Measurements from ENCODE around the gene CMPK2. TPM values are rescaled to one million over a fixed set of nuclear protein-coding genes. Genes with fewer than 3 reads are reported as not detected.

CMPK2 gene
- total and polyA plus RNA-seq, 9 of the 15 experiments (the other 6 are each of a cell fraction or from before 2014, with no cell fraction given): 2.6 to 10.5 (median 5.0) TPM

DNA sequence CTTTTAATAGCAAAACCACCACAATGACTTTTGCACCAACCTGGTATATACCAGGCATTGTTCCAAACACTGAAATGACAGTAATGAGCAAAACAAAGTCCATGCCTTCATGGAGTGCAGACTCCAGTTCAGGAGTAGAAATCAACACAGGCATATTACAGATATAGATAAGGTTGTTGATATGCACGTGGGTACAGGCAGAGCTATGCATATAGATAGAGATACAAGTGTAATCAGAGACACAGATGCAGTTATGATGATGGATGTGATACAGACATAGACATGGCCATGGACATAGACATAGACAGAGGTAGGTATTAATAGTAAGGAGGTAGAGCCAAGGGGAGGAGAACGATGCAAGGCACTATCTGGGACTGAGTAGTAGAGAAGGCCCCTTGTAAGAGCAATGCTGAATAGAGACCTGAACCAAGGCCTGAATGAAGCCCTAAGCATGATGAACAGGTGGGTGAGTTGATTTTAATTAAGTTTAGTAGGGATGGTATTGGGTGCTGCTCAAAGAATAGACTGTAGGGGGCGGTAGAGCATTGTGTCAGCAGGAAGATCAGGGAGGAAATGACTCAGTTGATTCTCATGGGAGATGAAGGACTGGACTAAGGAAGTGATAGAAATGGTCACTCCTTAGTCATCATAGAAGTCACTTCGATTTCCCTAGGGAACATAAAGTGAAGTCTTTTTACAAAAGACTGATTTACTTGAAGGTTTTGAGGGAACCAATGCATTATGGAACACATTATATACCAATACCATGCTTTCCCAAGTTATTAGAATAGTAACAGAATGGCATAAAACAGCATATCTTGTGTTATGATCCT, 39.4 kb downstream of the CMPK2 start (continued):
- TF ChIP-seq ZNF277 (CRISPR knock-in tag; IDR thresholded peaks at IDR 0.05; ENCODE audit: borderline replicate concordance): no peak
- 0 out of 2 replicates have a peak, but pooled peaks have one; percentile 15 for TF ChIP-seq HDAC2 (IDR thresholded peaks at IDR 0.05)
- TF ChIP-seq CHAMP1 (IDR thresholded peaks at IDR 0.05): peak; percentile 91
- no peak for TF ChIP-seq HNRNPL (IDR thresholded peaks at IDR 0.05; ENCODE audit: low read depth, low read length)
- TF ChIP-seq JUN (IDR thresholded peaks at IDR 0.05; ENCODE audit: borderline replicate concordance, low read depth, low read length): peak; percentile 77
- TF ChIP-seq JUN (CRISPR knock-in tag; IDR thresholded peaks at IDR 0.05; ENCODE audit: borderline replicate concordance): no peak
- TF ChIP-seq E2F5 (CRISPR knock-in tag; IDR thresholded peaks at IDR 0.05): no peak
- TF ChIP-seq SETDB1 (IDR thresholded peaks at IDR 0.05; ENCODE audit: low read length): no peak
- no peak for TF ChIP-seq PTBP1 (IDR thresholded peaks at IDR 0.05; ENCODE audit: low read depth, low read length)
- no peak for TF ChIP-seq SIN3A (IDR thresholded peaks at IDR 0.05; ENCODE audit: borderline replicate concordance in 2 of 2, control insufficient read depth in 1 of 2, low read depth in 2 of 2, low read length in 2 of 2)
- TF ChIP-seq, protein P1, sequence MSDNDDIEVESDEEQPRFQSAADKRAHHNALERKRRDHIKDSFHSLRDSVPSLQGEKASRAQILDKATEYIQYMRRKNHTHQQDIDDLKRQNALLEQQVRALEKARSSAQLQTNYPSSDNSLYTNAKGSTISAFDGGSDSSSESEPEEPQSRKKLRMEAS (CRISPR knock-in tag; IDR thresholded peaks at IDR 0.05): no peak
- no peak for TF ChIP-seq THAP7 (CRISPR knock-in tag; IDR thresholded peaks at IDR 0.05)
- TF ChIP-seq NCOA2 (IDR thresholded peaks at IDR 0.05; ENCODE audit: partially characterized antibody in 2 of 2): no peak
- TF ChIP-seq HDAC3 (IDR thresholded peaks at IDR 0.05; ENCODE audit: borderline replicate concordance, partially characterized antibody): no peak
- TF ChIP-seq PRPF4 (IDR thresholded peaks at IDR 0.05; ENCODE audit: insufficient read depth, low read depth, low read length, poor library complexity, severe bottlenecking): no peak

Data from K562 (cell line).